Fibroblast of mammary gland (primary cell): Measurements from ENCODE around the gene NGLY1.
A peak's percentile ranks its signal among the peaks of the same experiment; 100 is the strongest.

Experiments used
- DNase-seq: peaks from one replicate; pipeline ENCODE4 v3.0.0-alpha.2; 2010; ENCODE audit warnings: low read depth
- H3K4me3 ChIP-seq: 2 replicates; pipeline ENCODE4 v1.5.1; 2011; ENCODE audit warnings: low read depth, mild to moderate bottlenecking, low read length, moderate library complexity; ENCODE audit not compliant: control insufficient read depth
- CTCF ChIP-seq: conservative IDR thresholded peaks from 2 replicates; pipeline ENCODE4 v1.5.1; 2011; ENCODE audit warnings: low read depth, low read length, inconsistent platforms; ENCODE audit not compliant: control insufficient read depth, insufficient read depth

The NGLY1 gene

GRCh38 chr3:25820816-25821486, 37.7 kb upstream of the NGLY1 start:
- no peak for TF ChIP-seq CTCF
- DNase-seq: no peak

DNA sequence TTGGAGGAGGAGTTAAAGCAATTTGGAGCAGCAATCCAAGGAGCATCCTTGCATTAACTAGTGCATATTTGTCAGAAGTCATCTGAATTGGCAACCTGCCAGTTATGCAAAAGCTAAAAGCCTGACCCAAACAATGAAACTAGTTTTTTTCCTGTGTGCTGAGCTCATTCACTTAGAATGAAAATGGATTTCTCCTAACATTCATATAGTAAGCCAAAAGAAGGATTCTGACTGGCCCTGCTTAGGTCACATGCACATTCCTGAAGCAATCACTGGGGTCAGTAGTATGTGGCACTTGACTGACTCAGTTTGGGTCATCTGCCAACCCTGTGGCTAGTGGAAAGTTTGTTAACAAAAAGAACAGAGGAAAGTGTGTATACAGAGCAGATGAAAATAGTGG, 37.1 kb upstream of the NGLY1 start:
- peak; percentile 98 for DNase-seq
- H3K4me3 ChIP-seq: no peak overlapping the region
- no peak for TF ChIP-seq CTCF

More at GRCh38 chr3:25820816-25821486, 37.7 kb upstream of the NGLY1 start:
- H3K4me3 ChIP-seq: no peak overlapping the region

- no peak for DNase-seq
- no peak for TF ChIP-seq CTCF
- no peak overlapping the region for H3K4me3 ChIP-seq
Measured at GRCh38 chr3:25818335-25818734, 35.1 kb upstream of the NGLY1 start.

DNA sequence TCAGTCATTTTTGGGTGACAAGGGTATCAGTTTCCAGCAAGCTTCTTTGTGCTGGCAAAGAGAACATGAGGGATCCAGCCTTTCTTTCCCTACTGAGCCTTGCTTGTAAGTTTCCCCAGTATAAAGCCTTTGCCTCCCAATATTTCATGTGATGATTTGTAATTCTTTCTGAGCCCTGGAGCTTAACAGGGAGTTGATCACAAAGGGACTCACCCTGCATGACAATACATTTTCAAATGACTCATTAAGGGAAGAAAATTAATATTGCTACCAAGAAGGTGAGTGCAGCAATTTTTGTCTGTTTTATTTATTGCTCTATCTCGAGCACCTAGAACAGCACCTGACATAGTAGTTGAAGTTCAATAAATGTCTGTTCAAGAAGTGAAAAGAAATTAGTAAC, 34.4 kb upstream of the NGLY1 start:
- TF ChIP-seq CTCF: no peak
- H3K4me3 ChIP-seq: no peak overlapping the region
- DNase-seq: no peak

DNA sequence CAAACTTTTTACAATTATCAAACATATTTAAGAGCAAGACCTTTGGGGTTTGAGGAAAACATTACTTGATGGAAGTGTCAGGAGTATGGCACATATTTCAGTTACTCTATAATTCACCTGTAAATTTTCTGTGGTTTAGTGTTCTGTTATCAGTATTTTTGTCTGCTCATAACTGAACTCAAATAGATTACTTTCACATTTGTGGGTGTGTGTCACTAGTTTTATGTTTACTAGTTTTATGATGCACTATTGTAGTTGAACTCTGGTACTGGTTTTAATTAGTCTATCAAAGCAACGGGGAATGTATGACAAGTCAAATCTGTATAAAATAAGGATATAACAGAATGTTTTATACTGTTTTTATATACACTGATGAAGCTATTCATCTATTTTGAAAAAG, 33.9 kb upstream of the NGLY1 start:
- H3K4me3 ChIP-seq: no peak overlapping the region
- no peak for TF ChIP-seq CTCF
- DNase-seq: no peak

GRCh38 chr3:25812644-25813043, 29.4 kb upstream of the NGLY1 start:
- TF ChIP-seq CTCF: no peak

DNA sequence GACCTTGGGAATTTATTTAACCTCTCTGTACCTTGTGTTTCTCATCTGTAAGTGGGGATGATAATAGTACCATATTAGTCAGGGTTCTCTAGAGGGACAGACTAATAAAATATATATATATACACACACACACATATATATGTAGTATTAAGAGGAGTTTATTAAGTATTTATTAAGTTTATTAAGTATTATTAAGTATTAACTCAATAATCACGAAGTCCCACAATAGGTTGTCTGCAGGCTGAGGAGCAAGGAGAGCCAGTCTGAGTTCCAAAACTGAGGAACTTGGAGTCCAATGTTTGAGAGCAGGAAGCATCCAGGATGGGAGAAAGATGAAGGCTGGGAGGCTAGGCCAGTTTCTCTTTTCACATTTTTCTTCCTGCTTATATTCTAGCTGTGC, 21.4 kb upstream of the NGLY1 start:
- no peak for DNase-seq
- TF ChIP-seq CTCF: no peak
- no peak overlapping the region for H3K4me3 ChIP-seq

More at GRCh38 chr3:25812644-25813043, 29.4 kb upstream of the NGLY1 start:
- no peak for DNase-seq
- H3K4me3 ChIP-seq: no peak overlapping the region
